ENCODE results near the gene TLNRD1.

Gene TLNRD1

DNA sequence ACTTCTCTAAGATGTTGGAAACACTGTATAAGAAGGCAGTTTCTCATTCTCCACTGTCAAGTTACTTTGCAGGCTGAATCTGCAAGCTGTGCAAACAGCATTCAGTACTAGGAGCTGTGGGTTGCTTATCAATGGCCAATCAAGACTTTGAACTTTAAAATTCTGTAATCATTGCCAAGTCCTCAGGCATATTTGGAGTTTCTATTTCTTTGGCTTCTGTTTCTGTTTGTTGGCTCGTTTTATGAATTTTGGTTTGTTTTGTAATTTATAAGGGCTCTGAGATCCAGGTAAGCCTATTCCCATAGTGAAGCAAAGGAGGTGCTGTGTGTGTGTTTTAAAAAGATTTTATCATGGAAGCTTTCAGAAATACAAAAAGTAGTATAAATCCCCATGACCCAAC lies 32.1 kb downstream of the TLNRD1 start:
- no peak for DNase-seq (ENCODE audit: extremely low read depth, insufficient read length)
- no peaks in the 10 kb centered on the region for H3K36me3 ChIP-seq (ENCODE audit: control insufficient read depth, insufficient read depth, low read length)
- no peak overlapping the region for H3K4me3 ChIP-seq (replicated peaks; ENCODE audit: low read depth, low read length)
- no peaks in the 10 kb centered on the region for H3K27me3 ChIP-seq (replicated peaks; ENCODE audit: control insufficient read depth, insufficient read depth, low read length)
- no peak for TF ChIP-seq CTCF (IDR thresholded peaks at IDR 0.05; ENCODE audit: insufficient read depth, low read length, poor library complexity, severe bottlenecking)

DNA sequence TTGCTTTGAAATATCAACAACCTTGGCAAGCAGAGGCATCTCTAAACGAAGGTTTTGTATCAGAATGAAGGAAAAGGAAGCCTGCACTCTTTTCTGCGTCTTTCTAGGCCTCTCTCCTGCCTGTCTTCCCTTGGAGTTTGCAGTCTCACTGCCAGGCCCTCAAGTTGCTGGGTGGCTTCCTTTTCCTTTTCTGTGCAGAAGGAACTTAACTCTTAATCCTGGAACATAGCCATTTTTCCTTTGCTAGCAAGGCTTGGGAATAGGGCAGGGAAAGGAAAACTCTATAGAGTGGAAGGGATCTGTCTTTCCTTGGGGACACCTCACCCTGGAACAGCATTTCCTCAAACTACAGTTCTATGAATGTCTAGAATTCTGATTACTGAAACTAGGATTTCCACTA lies 32.8 kb downstream of the TLNRD1 start:
- no peak for TF ChIP-seq CTCF (IDR thresholded peaks at IDR 0.05; ENCODE audit: insufficient read depth, low read length, poor library complexity, severe bottlenecking)
- Histone ChIP-seq H3K27me3 (replicated peaks; ENCODE audit: control insufficient read depth, insufficient read depth, low read length) (no peaks in the 10 kb centered on the region), H3K4me3 (replicated peaks; ENCODE audit: low read depth, low read length) (no peak overlapping the region), H3K36me3 (ENCODE audit: control insufficient read depth, insufficient read depth, low read length) (no peaks in the 10 kb centered on the region)
- no peak for DNase-seq (ENCODE audit: extremely low read depth, insufficient read length)

- no peak overlapping the region for H3K4me3 ChIP-seq (replicated peaks; ENCODE audit: low read depth, low read length)
- H3K36me3 ChIP-seq (ENCODE audit: control insufficient read depth, insufficient read depth, low read length), result no peaks in the 10 kb centered on the region
- no peak for DNase-seq (ENCODE audit: extremely low read depth, insufficient read length)
- no peaks in the 10 kb centered on the region for H3K27me3 ChIP-seq (replicated peaks; ENCODE audit: control insufficient read depth, insufficient read depth, low read length)
- TF ChIP-seq CTCF (IDR thresholded peaks at IDR 0.05; ENCODE audit: insufficient read depth, low read length, poor library complexity, severe bottlenecking), result no peak
These were observed 37.4 kb downstream of the TLNRD1 start for GRCh38 chr15:81037952-81038743.

DNA sequence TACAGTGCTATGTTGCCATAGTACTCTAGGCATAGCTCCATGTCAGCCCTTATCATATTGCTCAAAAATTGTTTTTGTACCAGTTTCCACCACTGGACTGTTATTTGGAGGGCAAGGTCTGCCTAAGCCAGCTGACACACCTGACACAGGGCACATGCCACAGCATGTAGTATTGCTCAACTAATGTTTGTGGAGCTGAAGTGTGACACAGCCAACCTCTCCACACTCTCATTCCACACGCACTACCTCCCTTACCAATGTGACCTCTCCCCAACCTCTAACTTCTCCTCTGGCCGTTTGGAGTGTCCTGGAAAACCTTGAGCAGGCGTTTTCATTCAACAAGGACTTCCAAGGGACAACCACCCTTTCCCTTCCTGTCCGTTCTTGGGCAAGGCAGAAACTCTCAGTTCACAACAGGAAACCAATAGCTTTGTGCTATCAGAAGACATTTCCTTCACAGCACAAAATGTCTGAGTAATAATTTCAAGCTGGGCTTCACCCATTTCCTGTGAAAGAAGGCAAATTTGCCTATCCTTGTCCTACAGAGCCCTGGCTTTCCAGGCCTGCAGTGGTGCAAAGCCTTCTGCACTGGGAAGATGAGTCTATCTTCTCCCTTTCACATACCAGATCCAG lies 38.4 kb downstream of the TLNRD1 start:
- H3K4me3 ChIP-seq (replicated peaks; ENCODE audit: low read depth, low read length), result no peak overlapping the region
- no peaks in the 10 kb centered on the region for H3K36me3 ChIP-seq (ENCODE audit: control insufficient read depth, insufficient read depth, low read length)
- no peak for DNase-seq (ENCODE audit: extremely low read depth, insufficient read length)
- H3K27me3 ChIP-seq (replicated peaks; ENCODE audit: control insufficient read depth, insufficient read depth, low read length), result no peaks in the 10 kb centered on the region
- TF ChIP-seq CTCF (IDR thresholded peaks at IDR 0.05; ENCODE audit: insufficient read depth, low read length, poor library complexity, severe bottlenecking), result no peak

GRCh38 chr15:81040757-81041156 lies 40.0 kb downstream of the TLNRD1 start:
- H3K36me3 ChIP-seq (ENCODE audit: control insufficient read depth, insufficient read depth, low read length), result no peaks in the 10 kb centered on the region
- H3K27me3 ChIP-seq (replicated peaks; ENCODE audit: control insufficient read depth, insufficient read depth, low read length), result no peaks in the 10 kb centered on the region
- DNase-seq (ENCODE audit: extremely low read depth, insufficient read length), result no peak
- H3K4me3 ChIP-seq (replicated peaks; ENCODE audit: low read depth, low read length), result no peak overlapping the region
- TF ChIP-seq CTCF (IDR thresholded peaks at IDR 0.05; ENCODE audit: insufficient read depth, low read length, poor library complexity, severe bottlenecking), result no peak
